ENCODE results near the gene LRRC32.

DNA sequence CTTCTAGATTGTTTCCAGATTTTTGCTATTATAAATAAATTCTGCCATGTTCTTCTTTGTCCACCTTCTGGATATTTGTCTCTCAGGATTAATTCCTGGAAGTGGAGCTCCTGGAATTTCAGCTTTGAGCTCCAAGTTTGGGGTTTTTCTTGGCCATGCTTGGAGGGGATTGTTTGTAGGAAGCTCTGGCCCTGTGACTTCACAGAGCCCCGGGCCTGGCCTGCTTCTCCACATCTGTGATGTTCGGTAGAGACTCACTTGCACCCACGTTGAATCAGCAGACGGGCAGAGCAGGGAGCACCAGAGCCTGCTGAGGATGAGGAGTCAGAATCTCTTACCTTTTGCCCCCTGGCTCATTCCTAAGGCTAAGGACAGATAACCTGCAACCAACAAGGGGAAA is 35.7 kb downstream of the LRRC32 start:
- TF ChIP-seq, protein P1, sequence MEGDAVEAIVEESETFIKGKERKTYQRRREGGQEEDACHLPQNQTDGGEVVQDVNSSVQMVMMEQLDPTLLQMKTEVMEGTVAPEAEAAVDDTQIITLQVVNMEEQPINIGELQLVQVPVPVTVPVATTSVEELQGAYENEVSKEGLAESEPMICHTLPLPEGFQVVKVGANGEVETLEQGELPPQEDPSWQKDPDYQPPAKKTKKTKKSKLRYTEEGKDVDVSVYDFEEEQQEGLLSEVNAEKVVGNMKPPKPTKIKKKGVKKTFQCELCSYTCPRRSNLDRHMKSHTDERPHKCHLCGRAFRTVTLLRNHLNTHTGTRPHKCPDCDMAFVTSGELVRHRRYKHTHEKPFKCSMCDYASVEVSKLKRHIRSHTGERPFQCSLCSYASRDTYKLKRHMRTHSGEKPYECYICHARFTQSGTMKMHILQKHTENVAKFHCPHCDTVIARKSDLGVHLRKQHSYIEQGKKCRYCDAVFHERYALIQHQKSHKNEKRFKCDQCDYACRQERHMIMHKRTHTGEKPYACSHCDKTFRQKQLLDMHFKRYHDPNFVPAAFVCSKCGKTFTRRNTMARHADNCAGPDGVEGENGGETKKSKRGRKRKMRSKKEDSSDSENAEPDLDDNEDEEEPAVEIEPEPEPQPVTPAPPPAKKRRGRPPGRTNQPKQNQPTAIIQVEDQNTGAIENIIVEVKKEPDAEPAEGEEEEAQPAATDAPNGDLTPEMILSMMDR (IDR thresholded peaks at IDR 0.05; ENCODE audit: insufficient read depth, low read depth, low read length) = no peak
- no peak for TF ChIP-seq EZH2 (IDR thresholded peaks at IDR 0.05; ENCODE audit: insufficient read depth, low read length)

Data from astrocyte (in vitro differentiated cells and primary cell).